GM12874 (cell line): ENCODE data around the gene TBCD.

Experiments used
- CTCF ChIP-seq: IDR thresholded peaks from 2 replicates; pipeline ENCODE4 v1.5.1; 2011; ENCODE audit warnings: low read depth, mild to moderate bottlenecking, control low read depth, low read length, moderate library complexity; ENCODE audit not compliant: insufficient read depth

Gene TBCD

GRCh38 chr17:82814834-82815233 lies 63.0 kb downstream of the TBCD start:
- no peak for TF ChIP-seq CTCF

DNA sequence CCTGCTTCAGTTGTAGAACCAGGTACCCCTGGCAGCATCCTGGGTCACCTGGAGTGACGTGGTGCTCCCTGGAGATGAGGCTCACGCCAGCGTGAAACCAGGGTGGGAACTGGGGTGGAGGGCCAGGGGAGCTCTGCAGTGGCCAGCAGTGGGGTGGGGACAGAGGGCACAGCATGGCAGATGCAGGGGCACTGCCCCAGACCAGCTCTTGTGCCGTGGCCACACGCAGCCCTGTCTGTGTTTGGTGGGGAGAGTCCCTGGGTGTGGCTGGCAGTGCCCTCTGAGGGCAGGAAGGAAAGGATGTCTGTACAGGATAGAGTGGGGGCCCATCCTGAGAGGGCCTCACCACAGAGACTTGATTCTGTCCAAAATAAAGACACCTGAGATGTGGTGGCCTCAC lies 63.5 kb downstream of the TBCD start:
- no peak for TF ChIP-seq CTCF

GRCh38 chr17:82815790-82816305 lies 64.0 kb downstream of the TBCD start:
- TF ChIP-seq CTCF: no peak

DNA sequence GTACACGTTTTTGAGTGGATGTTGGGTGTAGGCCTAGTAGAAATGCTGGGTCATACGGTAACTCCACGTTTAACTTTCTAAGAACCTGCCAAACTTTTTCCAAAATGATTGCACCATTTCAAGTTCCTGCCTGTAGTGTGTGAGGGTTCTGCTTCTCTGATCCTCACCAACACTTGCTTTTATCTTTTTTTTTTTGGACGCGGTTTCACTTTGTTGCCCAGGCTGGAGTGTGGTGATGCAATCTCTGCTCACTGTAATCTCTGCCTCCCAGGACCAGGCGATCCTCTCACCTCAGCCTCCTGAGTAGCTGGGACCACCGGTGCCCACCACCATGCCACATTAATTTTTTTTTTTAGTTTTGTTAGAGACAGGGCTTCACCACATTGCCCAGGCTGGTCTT lies 64.5 kb downstream of the TBCD start:
- no peak for TF ChIP-seq CTCF

GRCh38 chr17:82817947-82818346 lies 66.1 kb downstream of the TBCD start:
- no peak for TF ChIP-seq CTCF

DNA sequence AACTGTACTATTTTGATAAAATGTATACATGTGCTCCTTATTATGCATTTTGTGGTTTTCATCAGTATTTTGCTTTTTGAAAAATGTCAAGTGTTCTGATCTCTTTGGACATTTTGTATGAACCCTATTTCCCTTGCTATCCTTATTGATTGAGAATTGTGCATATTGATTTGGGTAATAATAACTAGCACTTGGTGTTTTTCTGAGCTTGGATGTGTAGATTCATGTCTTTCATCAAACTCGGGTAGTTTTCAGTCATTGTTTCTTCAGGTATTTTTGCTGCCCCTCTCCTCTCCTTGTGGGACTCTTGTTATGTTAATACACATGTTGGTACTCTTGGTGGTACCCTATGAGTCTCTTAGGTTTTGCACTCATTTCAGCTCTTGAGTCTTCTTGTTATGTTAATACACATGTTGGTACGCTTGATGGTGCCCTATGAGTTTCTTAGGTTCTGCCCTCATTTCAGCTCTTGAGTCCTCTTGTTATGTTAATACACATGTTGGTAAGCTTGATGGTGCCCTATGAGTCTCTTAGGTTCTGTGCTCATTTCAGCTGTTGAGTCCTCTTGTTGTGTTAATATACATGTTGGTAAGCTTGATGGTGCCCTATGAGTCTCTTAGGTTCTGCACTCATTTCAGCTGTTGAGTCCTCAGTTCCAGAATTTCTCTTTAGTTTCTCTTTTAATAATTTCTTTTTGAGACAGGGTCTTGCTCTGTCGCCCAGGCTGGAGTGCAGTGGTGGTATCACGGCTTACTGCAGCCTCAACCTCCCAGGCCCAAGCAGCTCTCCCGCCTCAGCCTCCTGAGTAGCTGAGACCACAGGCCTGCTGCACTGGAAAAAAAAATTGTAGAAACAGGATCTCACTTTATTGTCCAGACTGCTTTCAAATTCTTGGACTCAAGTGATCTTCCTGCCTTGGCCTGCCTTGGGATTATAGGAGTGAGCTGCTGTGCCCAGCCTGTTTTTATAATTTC lies 68.7 kb downstream of the TBCD start:
- no peak for TF ChIP-seq CTCF

- TF ChIP-seq CTCF: no peak
Observed at GRCh38 chr17:82821554-82821953, 69.7 kb downstream of the TBCD start.
